22Rv1 (cell line): Measurements from ENCODE around the gene KCNAB1.

Experiments
- ZFX ChIP-seq: fragments of 450-650 bp; IDR thresholded peaks from 2 replicates; pipeline ENCODE4 v1.6.1; 2017; ENCODE audit warnings: antibody characterized with exemption, borderline replicate concordance
- TF ChIP-seq, protein P1 (sequence below): fragments of 450-650 bp; IDR thresholded peaks from 2 replicates; pipeline ENCODE4 v1.5.1; 2017; ENCODE audit warnings: mild to moderate bottlenecking

DNA sequence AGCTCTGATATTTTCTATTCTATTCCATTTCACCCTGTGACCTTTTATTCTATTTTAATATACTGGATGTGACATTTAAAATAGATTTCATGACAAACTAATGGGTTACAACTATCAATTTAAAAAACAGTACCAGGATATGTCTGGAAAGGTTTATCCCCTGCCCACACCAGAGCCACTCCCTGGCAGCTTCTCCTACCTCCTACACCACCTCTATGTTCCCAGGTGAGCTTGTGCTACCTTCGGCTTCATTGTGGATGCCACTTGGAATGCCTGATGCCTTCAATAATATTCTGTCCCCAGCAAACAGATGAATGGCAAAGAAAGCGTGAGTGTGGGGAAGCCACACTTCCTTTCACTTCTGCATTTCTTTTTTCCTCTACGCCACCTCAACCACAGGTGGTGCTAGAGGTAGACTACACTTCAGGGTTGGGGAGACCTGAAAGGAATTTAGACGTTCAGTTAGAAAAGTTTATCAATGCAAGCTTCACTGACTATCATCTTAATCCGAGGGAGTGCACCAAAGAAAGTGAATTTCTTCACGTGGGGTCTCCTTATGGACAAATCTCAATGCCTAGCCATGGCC is 221.5 kb downstream of the KCNAB1 start:
- TF ChIP-seq, protein P1, sequence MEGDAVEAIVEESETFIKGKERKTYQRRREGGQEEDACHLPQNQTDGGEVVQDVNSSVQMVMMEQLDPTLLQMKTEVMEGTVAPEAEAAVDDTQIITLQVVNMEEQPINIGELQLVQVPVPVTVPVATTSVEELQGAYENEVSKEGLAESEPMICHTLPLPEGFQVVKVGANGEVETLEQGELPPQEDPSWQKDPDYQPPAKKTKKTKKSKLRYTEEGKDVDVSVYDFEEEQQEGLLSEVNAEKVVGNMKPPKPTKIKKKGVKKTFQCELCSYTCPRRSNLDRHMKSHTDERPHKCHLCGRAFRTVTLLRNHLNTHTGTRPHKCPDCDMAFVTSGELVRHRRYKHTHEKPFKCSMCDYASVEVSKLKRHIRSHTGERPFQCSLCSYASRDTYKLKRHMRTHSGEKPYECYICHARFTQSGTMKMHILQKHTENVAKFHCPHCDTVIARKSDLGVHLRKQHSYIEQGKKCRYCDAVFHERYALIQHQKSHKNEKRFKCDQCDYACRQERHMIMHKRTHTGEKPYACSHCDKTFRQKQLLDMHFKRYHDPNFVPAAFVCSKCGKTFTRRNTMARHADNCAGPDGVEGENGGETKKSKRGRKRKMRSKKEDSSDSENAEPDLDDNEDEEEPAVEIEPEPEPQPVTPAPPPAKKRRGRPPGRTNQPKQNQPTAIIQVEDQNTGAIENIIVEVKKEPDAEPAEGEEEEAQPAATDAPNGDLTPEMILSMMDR = no peak
- TF ChIP-seq ZFX = no peak
